ENCODE measurements around the gene THAP10. TPM values are rescaled to one million over a fixed set of nuclear protein-coding genes. Genes with fewer than 3 reads are reported as not detected.

The THAP10 gene
- total RNA-seq = 4.2 and 4.8 TPM in 2 replicates

DNA sequence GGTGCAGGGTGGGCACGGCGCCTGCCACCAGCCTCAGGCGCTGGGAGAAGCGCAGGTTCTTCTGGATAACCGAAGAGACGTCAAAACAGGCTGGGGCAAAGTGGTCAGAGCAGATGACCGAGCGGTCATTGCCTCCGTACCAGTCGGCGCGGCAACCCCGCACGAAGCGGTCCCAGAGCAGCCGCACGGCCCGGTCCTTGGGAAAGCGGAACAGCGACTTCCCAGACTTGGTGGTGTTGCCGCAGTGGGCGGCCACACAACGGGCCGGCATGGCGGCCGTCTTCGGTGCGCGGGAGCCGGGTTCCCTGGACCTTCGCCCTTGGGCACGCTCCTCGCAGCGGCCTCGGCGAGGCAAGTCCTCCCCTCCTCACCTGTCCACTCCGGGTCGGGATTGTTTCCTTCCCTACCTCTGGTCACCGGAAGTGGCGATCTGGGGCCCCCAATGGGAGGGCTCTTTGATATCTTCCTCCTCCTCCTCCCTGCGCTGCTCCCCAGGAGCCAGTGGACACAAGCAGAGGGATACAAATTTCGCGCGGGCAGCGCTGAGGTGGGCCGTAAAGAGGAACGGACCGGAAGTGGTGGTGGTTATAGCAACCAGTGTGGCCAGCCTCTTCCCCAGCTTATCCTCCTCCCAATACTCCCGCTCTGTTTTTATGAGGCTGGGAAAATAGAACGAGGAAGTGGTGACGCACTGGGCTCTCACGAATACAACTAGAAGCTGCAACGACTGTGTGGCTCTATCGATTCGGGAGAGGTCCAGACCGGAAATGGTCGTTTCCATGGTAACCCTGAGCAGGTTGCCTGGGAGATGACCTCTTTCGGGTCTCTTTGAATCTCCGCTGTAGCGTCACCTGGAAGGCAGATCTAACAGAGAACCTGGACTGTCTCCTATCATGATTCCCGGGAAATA, at the start of gene THAP10, which contains the start of gene LRRC49:
THAP10 (minus strand) TSS at position 432 of the 910 bp plus-strand sequence; CDS start at position 271, 161 bp downstream.
LRRC49 (plus strand) TSS at position 825 of the 910 bp plus-strand sequence; CDS start at position 894, 69 bp downstream.
- H3K4me3 ChIP-seq (ENCODE audit: low read depth, low read length) = peak within 1 kb of the TSS; percentile 65
- H3K27me3 ChIP-seq (ENCODE audit: control insufficient read depth, insufficient read depth, low read length) = no peaks in the 10 kb centered on the region
- H3K36me3 ChIP-seq (ENCODE audit: control insufficient read depth, insufficient read depth, low read length) = no peaks in the 10 kb centered on the region
- peak; percentile 89 for DNase-seq (ENCODE audit: low read depth)
- TF ChIP-seq, protein P1, sequence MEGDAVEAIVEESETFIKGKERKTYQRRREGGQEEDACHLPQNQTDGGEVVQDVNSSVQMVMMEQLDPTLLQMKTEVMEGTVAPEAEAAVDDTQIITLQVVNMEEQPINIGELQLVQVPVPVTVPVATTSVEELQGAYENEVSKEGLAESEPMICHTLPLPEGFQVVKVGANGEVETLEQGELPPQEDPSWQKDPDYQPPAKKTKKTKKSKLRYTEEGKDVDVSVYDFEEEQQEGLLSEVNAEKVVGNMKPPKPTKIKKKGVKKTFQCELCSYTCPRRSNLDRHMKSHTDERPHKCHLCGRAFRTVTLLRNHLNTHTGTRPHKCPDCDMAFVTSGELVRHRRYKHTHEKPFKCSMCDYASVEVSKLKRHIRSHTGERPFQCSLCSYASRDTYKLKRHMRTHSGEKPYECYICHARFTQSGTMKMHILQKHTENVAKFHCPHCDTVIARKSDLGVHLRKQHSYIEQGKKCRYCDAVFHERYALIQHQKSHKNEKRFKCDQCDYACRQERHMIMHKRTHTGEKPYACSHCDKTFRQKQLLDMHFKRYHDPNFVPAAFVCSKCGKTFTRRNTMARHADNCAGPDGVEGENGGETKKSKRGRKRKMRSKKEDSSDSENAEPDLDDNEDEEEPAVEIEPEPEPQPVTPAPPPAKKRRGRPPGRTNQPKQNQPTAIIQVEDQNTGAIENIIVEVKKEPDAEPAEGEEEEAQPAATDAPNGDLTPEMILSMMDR (IDR thresholded peaks at IDR 0.05; ENCODE audit: insufficient read depth, low read length, poor library complexity, severe bottlenecking) = no peak

DNA sequence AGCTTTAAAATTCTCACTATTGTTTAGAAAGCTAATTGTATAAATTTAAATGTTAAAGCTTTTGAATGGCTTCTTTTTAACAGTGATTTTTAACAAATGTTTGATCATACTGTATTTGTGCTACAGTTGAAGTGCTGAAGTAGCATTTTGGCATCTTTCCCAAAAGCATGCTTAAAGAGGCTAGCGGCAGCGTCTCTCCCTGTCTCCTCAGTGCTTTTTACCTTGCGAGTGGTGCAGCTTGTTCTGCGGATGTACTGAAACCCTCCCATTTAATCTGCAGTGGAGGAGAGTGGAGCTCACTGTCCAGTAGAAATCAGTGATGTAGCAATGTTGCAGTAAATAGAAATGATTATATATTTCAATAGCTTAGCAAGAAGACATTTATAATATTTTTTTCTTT, 44.1 kb upstream of the THAP10 start:
- Histone ChIP-seq H3K36me3 (ENCODE audit: control insufficient read depth, insufficient read depth, low read length) (no peaks in the 10 kb centered on the region), H3K4me3 (ENCODE audit: low read depth, low read length) (no peak overlapping the region), H3K27me3 (ENCODE audit: control insufficient read depth, insufficient read depth, low read length) (no peaks in the 10 kb centered on the region)
- TF ChIP-seq, protein P1 (IDR thresholded peaks at IDR 0.05; ENCODE audit: insufficient read depth, low read length, poor library complexity, severe bottlenecking) = no peak
- DNase-seq (ENCODE audit: low read depth) = no peak

DNA sequence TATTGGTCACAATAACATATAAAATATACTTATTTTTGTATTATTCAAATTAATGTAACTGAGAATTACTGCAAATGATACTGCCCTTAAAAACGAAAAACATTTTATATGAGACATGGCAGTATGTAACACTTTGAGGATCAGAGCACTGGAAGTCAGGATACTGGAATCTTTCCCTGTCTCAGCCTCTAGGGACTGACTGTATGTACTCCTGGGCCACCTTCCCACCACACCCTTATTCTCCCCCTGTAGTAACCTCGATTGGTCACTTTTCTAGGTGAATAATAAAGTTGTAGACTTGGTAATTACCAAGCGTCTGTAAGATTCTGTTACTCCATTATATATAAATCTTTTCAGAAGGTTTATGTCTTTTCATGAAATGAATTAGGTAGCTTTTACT, 43.4 kb upstream of the THAP10 start:
- Histone ChIP-seq H3K27me3 (ENCODE audit: control insufficient read depth, insufficient read depth, low read length) (no peaks in the 10 kb centered on the region), H3K4me3 (ENCODE audit: low read depth, low read length) (no peak overlapping the region), H3K36me3 (ENCODE audit: control insufficient read depth, insufficient read depth, low read length) (no peaks in the 10 kb centered on the region)
- TF ChIP-seq, protein P1 (IDR thresholded peaks at IDR 0.05; ENCODE audit: insufficient read depth, low read length, poor library complexity, severe bottlenecking) = no peak
- DNase-seq (ENCODE audit: low read depth) = no peak

DNA sequence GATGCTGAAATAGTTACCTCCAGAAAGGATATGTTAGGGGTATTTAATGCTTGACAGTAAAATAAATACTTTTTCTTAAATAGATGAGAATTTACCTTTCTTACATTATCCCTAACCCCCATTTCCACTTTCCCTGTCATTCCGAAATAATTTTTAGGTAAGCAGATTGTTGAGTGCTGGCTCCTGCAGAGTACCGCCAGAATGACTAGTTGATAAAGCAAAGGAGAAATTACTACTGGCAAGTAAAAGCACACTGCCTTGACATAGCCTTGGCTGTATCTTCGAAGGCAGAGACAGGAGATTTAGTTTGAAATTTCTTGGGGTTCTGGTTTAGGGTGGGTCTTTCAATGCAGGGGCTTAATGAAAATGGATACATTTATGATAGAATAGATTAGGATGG, 41.2 kb upstream of the THAP10 start:
- Histone ChIP-seq H3K27me3 (ENCODE audit: control insufficient read depth, insufficient read depth, low read length) (no peaks in the 10 kb centered on the region), H3K4me3 (ENCODE audit: low read depth, low read length) (no peak overlapping the region), H3K36me3 (ENCODE audit: control insufficient read depth, insufficient read depth, low read length) (no peaks in the 10 kb centered on the region)
- DNase-seq (ENCODE audit: low read depth) = no peak
- TF ChIP-seq, protein P1 (IDR thresholded peaks at IDR 0.05; ENCODE audit: insufficient read depth, low read length, poor library complexity, severe bottlenecking) = no peak

DNA sequence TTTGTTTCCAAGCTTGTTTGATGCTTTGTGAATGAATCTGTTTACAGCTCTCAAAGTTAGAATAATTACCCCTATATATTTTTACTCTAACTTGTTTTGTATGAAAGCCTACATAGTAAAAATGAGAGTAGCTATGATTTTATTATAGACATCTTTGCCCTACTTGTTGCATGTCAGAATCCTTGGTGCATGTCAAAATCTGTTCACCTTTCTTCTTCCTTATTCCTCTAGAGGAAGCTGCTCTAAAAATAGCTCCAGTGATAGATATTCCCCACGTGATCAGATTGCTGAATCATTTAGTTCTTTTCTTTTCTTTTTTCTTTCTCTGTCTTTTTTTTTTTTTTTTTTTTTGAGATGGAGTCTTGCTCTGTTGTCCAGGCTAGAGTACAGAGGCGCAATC, 40.2 kb upstream of the THAP10 start:
- TF ChIP-seq, protein P1 (IDR thresholded peaks at IDR 0.05; ENCODE audit: insufficient read depth, low read length, poor library complexity, severe bottlenecking) = no peak
- no peaks in the 10 kb centered on the region for H3K36me3 ChIP-seq (ENCODE audit: control insufficient read depth, insufficient read depth, low read length)
- no peak overlapping the region for H3K4me3 ChIP-seq (ENCODE audit: low read depth, low read length)
- H3K27me3 ChIP-seq (ENCODE audit: control insufficient read depth, insufficient read depth, low read length) = no peaks in the 10 kb centered on the region
- no peak for DNase-seq (ENCODE audit: low read depth)

Measured in kidney epithelial cell (primary cell).